H1 (cell line): ENCODE results near the gene IFNL3. TPM values are rescaled to one million over a fixed set of nuclear protein-coding genes. Genes with fewer than 3 reads are reported as not detected.

Experiments
- CTCF ChIA-PET: fragments of 300-600 bp; sonication (Branson Sonifier 250); formaldehyde crosslinking; loops from one replicate; lab custom pipeline; 2021; ENCODE audit not compliant: partially characterized antibody; lab: Charles Lee
- POLR2A ChIA-PET: fragments of 300-600 bp; sonication (Branson Sonifier 250); formaldehyde crosslinking; loops from one replicate; lab custom pipeline; 2021; ENCODE audit warnings: inconsistent platforms; ENCODE audit not compliant: partially characterized antibody; lab: Charles Lee
- DNase-seq, 2 experiments: peaks; one replicate each; pipeline versions ENCODE4 v3.0.0 to v3.0.0-alpha.2; 2010 to 2022; ENCODE audit warnings: low spot score in 2 of 2, low read depth in 1 of 2, mixed read lengths in 1 of 2
- FAIRE-seq: peaks from 2 replicates; lab custom pipeline; 2011; peaks lifted over from hg19 to GRCh38; lab: Jason Lieb, UNC
- H2AFZ ChIP-seq: 2 replicates; pipeline ENCODE4 v1.8.1; 2012; ENCODE audit warnings: low read length, inconsistent platforms
- H2AK5ac ChIP-seq: 2 replicates; pipeline ENCODE4 v1.6.1; 2013; ENCODE audit warnings: low read depth, low read length
- H2BK120ac ChIP-seq: replicated peaks from 2 replicates; pipeline ENCODE3; 2013; ENCODE audit warnings: low read depth, low read length, inconsistent platforms
- H2BK12ac ChIP-seq: 2 replicates; pipeline ENCODE4 v1.6.1; 2013; ENCODE audit warnings: low read depth, low read length
- H2BK15ac ChIP-seq: 2 replicates; pipeline ENCODE4 v1.6.1; 2013; ENCODE audit warnings: low read length
- H2BK20ac ChIP-seq: 2 replicates; pipeline ENCODE4 v1.6.1; 2013; ENCODE audit warnings: low read length
- H2BK5ac ChIP-seq: 2 replicates; pipeline ENCODE4 v1.6.1; 2013; ENCODE audit warnings: low read depth, low read length
- H3K14ac ChIP-seq: 2 replicates; pipeline ENCODE4 v1.6.1; 2013; ENCODE audit warnings: inconsistent platforms; ENCODE audit not compliant: insufficient read length
- H3K18ac ChIP-seq: 2 replicates; pipeline ENCODE4 v1.6.1; 2013; ENCODE audit warnings: low read length; ENCODE audit errors: extremely low read depth
- H3K23ac ChIP-seq: 2 replicates; pipeline ENCODE4 v1.6.1; 2013; ENCODE audit warnings: inconsistent platforms; ENCODE audit not compliant: insufficient read length
- H3K23me2 ChIP-seq: 2 replicates; pipeline ENCODE4 v1.6.1; 2013; ENCODE audit warnings: low read depth, low read length
- H3K27ac ChIP-seq: 2 replicates; pipeline ENCODE4 v1.6.1; 2011; ENCODE audit warnings: low read depth, low read length, inconsistent platforms
- H3K27me3 ChIP-seq, 4 experiments: replicated peaks in 1 of 4; 1 replicate in 1 of 4; 2 replicates in 3 of 4; pipeline versions ENCODE4 v1.6.1 to v1.8.1; 2011 to 2013; ENCODE audit warnings: low read length in 3 of 4, mild to moderate bottlenecking in 3 of 4, inconsistent platforms in 2 of 4, mixed read lengths in 2 of 4, moderate library complexity in 1 of 4; ENCODE audit not compliant: control insufficient read depth in 3 of 4, insufficient read depth in 3 of 4; ENCODE audit errors: extremely low read depth in 1 of 4
- H3K36me3 ChIP-seq, 4 experiments: 2 replicates each; pipeline versions ENCODE4 v1.6.1 to v1.8.1; 2011 to 2013; ENCODE audit warnings: mild to moderate bottlenecking in 4 of 4, low read length in 3 of 4, moderate library complexity in 2 of 4, control low read depth in 1 of 4, inconsistent platforms in 1 of 4; ENCODE audit not compliant: insufficient read depth in 4 of 4, control insufficient read depth in 2 of 4
- H3K4ac ChIP-seq: replicated peaks from 2 replicates; pipeline ENCODE3; 2013; ENCODE audit warnings: low read length, low read depth, mixed read lengths, inconsistent platforms; ENCODE audit not compliant: insufficient read length
- H3K4me1 ChIP-seq, 4 experiments: replicated peaks in 1 of 4; 1 replicate in 1 of 4; 2 replicates in 3 of 4; pipeline versions ENCODE4 v1.6.1 to v1.8.1; 2011 to 2013; ENCODE audit warnings: low read length in 3 of 4, inconsistent platforms in 2 of 4, mixed read lengths in 1 of 4; ENCODE audit not compliant: insufficient read depth in 4 of 4, control insufficient read depth in 3 of 4
- H3K4me2 ChIP-seq, 2 experiments: 2 replicates each; pipeline versions ENCODE4 v1.6.1 to v1.8.1; 2011 to 2013; ENCODE audit warnings: low read depth in 2 of 2, low read length in 2 of 2, control low read depth in 1 of 2, inconsistent platforms in 1 of 2, mild to moderate bottlenecking in 1 of 2; ENCODE audit not compliant: insufficient read depth in 1 of 2
- H3K4me3 ChIP-seq, 4 experiments: fragments of 200-600, 300-600 bp in 1 of 4; sonication (generic), shearing (Covaris generic), sonication (Bioruptor Twin) in 1 of 4; 2 replicates each; pipeline versions ENCODE4 v1.5.1 to v1.8.1; 2011 to 2016; ENCODE audit warnings: low read length in 4 of 4, low read depth in 3 of 4, control low read depth in 2 of 4, inconsistent platforms in 2 of 4, mild to moderate bottlenecking in 2 of 4, mixed read lengths in 1 of 4, moderate library complexity in 1 of 4; ENCODE audit not compliant: insufficient read depth in 2 of 4; ENCODE audit errors: extremely low read depth in 1 of 4
- H3K56ac ChIP-seq: replicated peaks from 2 replicates; pipeline ENCODE3; 2013; ENCODE audit warnings: low read depth, mild to moderate bottlenecking, mixed read lengths, low read length, inconsistent platforms; ENCODE audit not compliant: insufficient read length
- H3K79me1 ChIP-seq: 2 replicates; pipeline ENCODE4 v1.6.1; 2013; ENCODE audit warnings: low read depth, low read length, control low read depth
- H3K79me2 ChIP-seq, 2 experiments: 2 replicates each; pipeline versions ENCODE4 v1.6.1 to v1.8.1; 2012 to 2013; ENCODE audit warnings: low read length in 2 of 2, mild to moderate bottlenecking in 2 of 2, inconsistent platforms in 1 of 2; ENCODE audit not compliant: insufficient read depth in 2 of 2, control insufficient read depth in 1 of 2
- H3K9ac ChIP-seq, 4 experiments: replicated peaks in 1 of 4; 1 replicate in 1 of 4; 2 replicates in 3 of 4; pipeline versions ENCODE4 v1.6.1 to v1.8.1; 2011 to 2013; ENCODE audit warnings: low read depth in 3 of 4, low read length in 3 of 4, control low read depth in 2 of 4, mild to moderate bottlenecking in 2 of 4, moderate library complexity in 2 of 4, inconsistent platforms in 1 of 4; ENCODE audit errors: extremely low read depth in 1 of 4
- H3K9me3 ChIP-seq, 2 experiments: 2 replicates each; pipeline versions ENCODE4 v1.6.1 to v1.8.1; 2012 to 2013; ENCODE audit warnings: mild to moderate bottlenecking in 2 of 2, moderate library complexity in 2 of 2, control low read depth in 1 of 2, inconsistent platforms in 1 of 2, low read depth in 1 of 2, low read length in 1 of 2, mixed read lengths in 1 of 2; ENCODE audit not compliant: insufficient read depth in 2 of 2
- H4K20me1 ChIP-seq, 2 experiments: replicated peaks in 1 of 2; 2 replicates each; pipeline versions ENCODE3 to v1.8.1; 2011 to 2013; ENCODE audit warnings: inconsistent platforms in 2 of 2, low read length in 2 of 2, mild to moderate bottlenecking in 1 of 2; ENCODE audit not compliant: insufficient read depth in 2 of 2, control insufficient read depth in 1 of 2
- H4K5ac ChIP-seq: 2 replicates; pipeline ENCODE4 v1.6.1; 2013; ENCODE audit warnings: low read length, low read depth, mixed read lengths, inconsistent platforms; ENCODE audit not compliant: insufficient read length
- H4K8ac ChIP-seq: 2 replicates; pipeline ENCODE4 v1.8.0; 2013; ENCODE audit warnings: mild to moderate bottlenecking, moderate library complexity, low read length, inconsistent platforms; ENCODE audit not compliant: insufficient read depth; ENCODE audit errors: extremely low read depth
- H4K91ac ChIP-seq: replicated peaks from 2 replicates; pipeline ENCODE3; 2013; ENCODE audit warnings: low read length, mixed read lengths, inconsistent platforms; ENCODE audit not compliant: insufficient read length
- CEBPB ChIP-seq: IDR thresholded peaks from 2 replicates; pipeline ENCODE4 v1.6.1; 2012; ENCODE audit warnings: low read depth, low read length
- CHD1 ChIP-seq: IDR thresholded peaks from 2 replicates; pipeline ENCODE4 v1.6.1; 2012; ENCODE audit warnings: low read depth, low read length, improper control_type of control experiment
- CREB1 ChIP-seq: IDR thresholded peaks from 2 replicates; pipeline ENCODE4 v1.6.1; 2012; ENCODE audit warnings: inconsistent platforms
- EGR1 ChIP-seq: IDR thresholded peaks from 2 replicates; pipeline ENCODE4 v1.6.1; 2011; ENCODE audit warnings: low read depth, low read length, borderline replicate concordance
- GTF2F1 ChIP-seq: IDR thresholded peaks from 2 replicates; pipeline ENCODE4 v1.6.1; 2012; ENCODE audit warnings: low read depth, low read length, improper control_type of control experiment, borderline replicate concordance
- HDAC2 ChIP-seq, 2 experiments: fragments of 300-600 bp in 1 of 2; sonication (generic) in 1 of 2; IDR thresholded peaks; 2 replicates each; pipeline ENCODE4 v1.6.1; 2011 to 2012; ENCODE audit warnings: low read depth in 2 of 2, low read length in 2 of 2, mild to moderate bottlenecking in 2 of 2, moderate library complexity in 2 of 2, borderline replicate concordance in 1 of 2, inconsistent platforms in 1 of 2
- JUND ChIP-seq: IDR thresholded peaks from 2 replicates; pipeline ENCODE4 v1.6.1; 2011; ENCODE audit warnings: mild to moderate bottlenecking, improper control_type of control experiment, low read length
- NANOG ChIP-seq: IDR thresholded peaks from 2 replicates; pipeline ENCODE4 v1.6.1; 2011; ENCODE audit warnings: low read length, low read depth, mild to moderate bottlenecking, inconsistent platforms; ENCODE audit not compliant: insufficient read depth, poor library complexity, severe bottlenecking
- POLR2AphosphoS5 ChIP-seq: IDR thresholded peaks from 2 replicates; pipeline ENCODE4 v1.6.1; 2011; ENCODE audit warnings: low read depth, low read length
- RFX5 ChIP-seq: IDR thresholded peaks from 2 replicates; pipeline ENCODE4 v1.6.1; 2011; ENCODE audit warnings: low read depth, low read length, improper control_type of control experiment, borderline replicate concordance
- RNF2 ChIP-seq: fragments of 200-900, 300-1000 bp; sonication (generic); IDR thresholded peaks from 2 replicates; pipeline ENCODE4 v1.7.1; 2016; ENCODE audit warnings: borderline replicate concordance, low read depth, mild to moderate bottlenecking, antibody characterized with exemption, low read length; ENCODE audit not compliant: poor library complexity, severe bottlenecking; ENCODE audit errors: missing control alignments
- TAF7 ChIP-seq: optimal IDR thresholded peaks from 2 replicates; pipeline ENCODE3; 2011; ENCODE audit warnings: low read depth, mild to moderate bottlenecking, inconsistent platforms, low read length, moderate library complexity, borderline replicate concordance
- TBP ChIP-seq: IDR thresholded peaks from 2 replicates; pipeline ENCODE4 v1.6.1; 2011; ENCODE audit warnings: low read depth, low read length, improper control_type of control experiment
- YY1 ChIP-seq: IDR thresholded peaks from 2 replicates; pipeline ENCODE4 v1.6.1; 2011; ENCODE audit warnings: low read depth, mild to moderate bottlenecking, low read length
- ZNF274 ChIP-seq: IDR thresholded peaks from 2 replicates; pipeline ENCODE4 v1.7.0; 2012; ENCODE audit warnings: low read length, borderline replicate concordance; ENCODE audit errors: extremely low read depth
- WGBS, 2 experiments: shearing (Covaris generic) in 1 of 2; methylation state at CpG; one replicate each; pipeline versions ENCODE4 v1.1.6 to v1.1.7; 2013 to 2015; ENCODE audit warnings: low lambda C conversion rate in 2 of 2, mixed read lengths in 2 of 2, inconsistent platforms in 1 of 2, low coverage in 1 of 2, missing lambda C conversion rate in 1 of 2; ENCODE audit not compliant: insufficient replicate concordance in 2 of 2, insufficient coverage in 1 of 2, insufficient read length in 1 of 2; ENCODE audit errors: extremely low coverage in 1 of 2, missing lambda C conversion rate in 1 of 2; 5-methylcytosine and 5-hydroxymethylcytosine counted together
- polyA plus RNA-seq, 7 experiments: library from polyadenylated mRNA; depleted of rRNA in 3 of 7; stranded (reverse) in 5 of 7; unstranded in 2 of 7; fragments of >200 nt in 5 of 7; fragments of 200-250 nt in 2 of 7; gene quantifications; 1 replicate in 5 of 7; 2 replicates in 1 of 7; 4 replicates in 1 of 7; pipeline versions ENCODE4 v1.2.1 to v1.2.3, GENCODE V29; 2011 to 2013; ENCODE audit warnings: missing spikeins in 2 of 7, mixed read lengths in 2 of 7
- total RNA-seq: library from RNA; stranded (reverse); fragmentation: NEBNext Ultra II Directional; extraction: Animal tissue kit (Norgen Biotek cat#: 25700); gene quantifications from 2 replicates; pipeline ENCODE4 v1.2.1, GENCODE V29; 2021

Gene IFNL3
- total and polyA plus RNA-seq, 2 of the 8 experiments (the other 6 are each of a cell fraction or from before 2014, with no cell fraction given): 0.11 TPM; not detected in 1

GRCh38 chr19:39257227-39257626, 12.4 kb upstream of the IFNL3 start:
- Histone ChIP-seq H3K23me2 (no peaks in the 10 kb centered on the region), H2BK120ac (no peak overlapping the region), H3K4me3 (no peak overlapping the region), H3K9me3 (0 out of 4 replicates have a peak, but pooled peaks cover 0 to 3% of the 10 kb centered on the region in 2 experiments), H3K56ac (no peak overlapping the region), H2AK5ac (no peak overlapping the region), H4K5ac (no peak overlapping the region), H3K27ac (no peak overlapping the region), H2BK15ac (no peak overlapping the region), H3K4ac (no peak overlapping the region), H3K79me1 (no peaks in the 10 kb centered on the region), H3K79me2 (no peaks in the 10 kb centered on the region), H3K4me2 (no peak overlapping the region), H4K91ac (no peak overlapping the region), H3K23ac (no peak overlapping the region), H3K27me3 (peaks cover 0 to 17% (median 2%) of the 10 kb centered on the region in 4 experiments; a peak in 6 of 7 replicates), H3K9ac (no peak overlapping the region), H4K8ac (no peak overlapping the region), H2AFZ (no peak overlapping the region), H3K14ac (no peak overlapping the region), H4K20me1 (no peaks in the 10 kb centered on the region), H3K18ac (no peak overlapping the region), H2BK12ac (no peak overlapping the region), H2BK20ac (no peak overlapping the region), H3K36me3 (no peaks in the 10 kb centered on the region), H2BK5ac (no peak overlapping the region), H3K4me1 (no peaks in the 10 kb centered on the region)
- ChIA-PET CTCF (interaction anchor here (1.9 kb wide), 1 partner anchor 39 kb away, joined by 6 read pairs; no protein-coding TSS in a partner anchor), POLR2A (no interaction called here)
- WGBS, 2 experiments: 92% methylated on average over 4 of the region's 4 CpGs; no CpG with 5 or more reads in 1 of the 2 experiments
- FAIRE-seq (no peak), DNase-seq (no peak)
- no peak for TF ChIP-seq EGR1
- TF ChIP-seq CEBPB: no peak
- no peak for TF ChIP-seq RFX5
- TF ChIP-seq YY1: no peak
- no peak for TF ChIP-seq POLR2AphosphoS5
- no peak for TF ChIP-seq GTF2F1
- no peak for TF ChIP-seq CREB1
- TF ChIP-seq JUND: no peak
- no peak for TF ChIP-seq HDAC2 (IDR thresholded peaks at IDR 0.05; ENCODE audit: borderline replicate concordance in 1 of 2, low read depth in 2 of 2, low read length in 2 of 2)
- TF ChIP-seq NANOG: no peak
- TF ChIP-seq RNF2: no peak
- no peak for TF ChIP-seq ZNF274
- TF ChIP-seq TBP: no peak
- TF ChIP-seq CHD1: no peak
- TF ChIP-seq TAF7: no peak
